Ascending aorta (tissue), 2 donors: ENCODE measurements around the gene SLC1A2. TPM values are rescaled to one million over a fixed set of nuclear protein-coding genes. Genes with fewer than 3 reads are reported as not detected.

ENCODE experiments used
- DNase-seq, 2 donors: peaks; one replicate each; pipeline ENCODE4 v3.0.0-alpha.2; 2019; ENCODE audit warnings: low spot score in 2 of 2
- H3K27ac ChIP-seq, 2 donors: fragments of 200-600 bp; sonication (generic); one replicate each; pipeline ENCODE4 v1.5.1; 2016 to 2017; ENCODE audit warnings: mild to moderate bottlenecking in 1 of 2
- H3K27me3 ChIP-seq: fragments of 200-600 bp; sonication (generic); one replicate; pipeline ENCODE4 v1.5.1; 2017
- H3K36me3 ChIP-seq, 2 donors: fragments of 200-600 bp; sonication (generic); one replicate each; pipeline ENCODE4 v1.5.1; 2016
- H3K4me1 ChIP-seq, 2 donors: fragments of 200-600 bp; sonication (generic); one replicate each; pipeline ENCODE4 v1.5.1; 2016 to 2017; ENCODE audit warnings: mild to moderate bottlenecking in 1 of 2
- H3K4me3 ChIP-seq, 2 donors: fragments of 200-600 bp; sonication (generic); one replicate each; pipeline ENCODE4 v1.5.1; 2016 to 2017; ENCODE audit warnings: mild to moderate bottlenecking in 1 of 2
- H3K9me3 ChIP-seq, 2 donors: fragments of 200-600 bp; sonication (generic); one replicate each; pipeline ENCODE4 v1.5.1; 2016
- intact Hi-C: fragments of 100-400 bp; cut with DNase I; formaldehyde crosslinking; loops from one replicate; pipeline ENCODE4 v1.15.1; 2023
- total RNA-seq: library from RNA; depleted of rRNA; stranded (reverse); fragments of >200 nt; gene quantifications from one replicate; pipeline ENCODE4 v1.1.0, GENCODE V29; 2016
- TF ChIP-seq, protein P1 (sequence below), 3 experiments: fragments of 200-600 bp in 2 of 3; fragments of 450-650 bp in 1 of 3; sonication (generic) in 2 of 3; IDR thresholded peaks; one replicate each; pipeline ENCODE4 v1.5.1; 2016 to 2019; ENCODE audit warnings: antibody characterized with exemption in 3 of 3, mild to moderate bottlenecking in 1 of 3, moderate library complexity in 1 of 3

SLC1A2 gene
- total RNA-seq, 1 donor from 2014 or later: 0.32 TPM

DNA sequence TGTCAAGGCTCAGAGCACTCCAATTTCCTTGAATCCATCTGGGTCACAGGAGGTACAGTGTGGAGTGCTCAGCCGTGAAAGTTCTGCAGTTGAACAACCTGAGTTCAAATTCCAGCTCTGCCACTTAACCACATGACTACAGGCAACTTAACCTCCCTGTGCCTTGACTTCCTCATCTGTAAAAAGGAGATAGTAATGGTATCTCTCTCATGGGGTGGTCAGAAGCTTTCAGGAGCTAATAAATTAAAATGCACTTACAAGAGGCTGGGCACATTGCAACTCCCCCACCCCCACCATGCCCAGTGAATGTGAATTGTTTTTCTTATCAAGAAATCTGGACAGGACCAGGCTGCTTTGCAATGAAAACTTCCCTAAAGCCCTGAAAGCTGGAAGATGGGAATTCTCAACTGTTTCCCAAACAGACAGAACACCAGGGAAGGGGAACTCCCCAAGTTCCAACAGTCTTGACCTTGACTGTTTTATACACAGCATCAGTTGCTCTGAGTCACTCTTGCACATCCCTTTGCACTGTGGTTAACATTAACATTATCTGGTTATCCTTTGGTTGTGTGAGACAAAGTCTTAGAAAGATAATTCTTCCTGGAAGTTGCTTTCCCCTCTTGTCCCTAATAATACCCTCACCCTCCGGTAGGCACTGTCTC, 137.0 kb downstream of the SLC1A2 start:
- intact Hi-C loops: loop anchor here (5.0 kb wide), 1 partner anchor 80 kb away; no protein-coding TSS in a partner anchor
- H3K4me3 ChIP-seq: no peak overlapping the region

DNA sequence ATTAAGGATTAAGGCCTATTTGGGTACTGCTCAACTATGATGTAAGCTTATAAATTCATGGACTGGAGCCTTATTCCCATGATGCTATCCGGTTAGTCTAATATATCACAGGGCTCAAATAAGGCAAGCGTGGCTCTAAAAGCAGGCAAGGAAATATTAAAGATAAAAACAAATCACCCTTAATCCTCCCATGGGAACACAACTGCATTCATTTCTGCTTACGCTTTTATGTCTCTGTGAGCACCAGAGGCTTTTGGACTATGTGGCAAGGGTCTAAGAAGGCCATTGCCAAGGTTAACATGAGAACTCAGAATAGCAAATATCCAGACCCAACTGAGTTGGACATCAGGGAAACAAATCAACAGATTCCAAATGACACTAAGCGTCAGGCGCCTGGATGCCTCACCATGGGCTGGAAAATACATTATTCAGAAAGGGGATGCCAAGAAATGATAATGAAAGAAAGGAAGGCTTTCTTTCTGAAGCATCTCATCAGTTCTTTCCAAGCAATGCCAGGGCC, 138.1 kb downstream of the SLC1A2 start:
- H3K9me3 ChIP-seq: no peaks in the 10 kb centered on the region
- H3K27ac ChIP-seq: peak overlapping the region; percentile 71 to 81
- peak in 1 of 2 donors; percentile 65 for DNase-seq
- H3K4me1 ChIP-seq: peaks cover 4 to 27% of the 10 kb centered on the region in 2 donors
- H3K27me3 ChIP-seq: no peaks in the 10 kb centered on the region
- no peaks in the 10 kb centered on the region for H3K36me3 ChIP-seq
- TF ChIP-seq, protein P1, sequence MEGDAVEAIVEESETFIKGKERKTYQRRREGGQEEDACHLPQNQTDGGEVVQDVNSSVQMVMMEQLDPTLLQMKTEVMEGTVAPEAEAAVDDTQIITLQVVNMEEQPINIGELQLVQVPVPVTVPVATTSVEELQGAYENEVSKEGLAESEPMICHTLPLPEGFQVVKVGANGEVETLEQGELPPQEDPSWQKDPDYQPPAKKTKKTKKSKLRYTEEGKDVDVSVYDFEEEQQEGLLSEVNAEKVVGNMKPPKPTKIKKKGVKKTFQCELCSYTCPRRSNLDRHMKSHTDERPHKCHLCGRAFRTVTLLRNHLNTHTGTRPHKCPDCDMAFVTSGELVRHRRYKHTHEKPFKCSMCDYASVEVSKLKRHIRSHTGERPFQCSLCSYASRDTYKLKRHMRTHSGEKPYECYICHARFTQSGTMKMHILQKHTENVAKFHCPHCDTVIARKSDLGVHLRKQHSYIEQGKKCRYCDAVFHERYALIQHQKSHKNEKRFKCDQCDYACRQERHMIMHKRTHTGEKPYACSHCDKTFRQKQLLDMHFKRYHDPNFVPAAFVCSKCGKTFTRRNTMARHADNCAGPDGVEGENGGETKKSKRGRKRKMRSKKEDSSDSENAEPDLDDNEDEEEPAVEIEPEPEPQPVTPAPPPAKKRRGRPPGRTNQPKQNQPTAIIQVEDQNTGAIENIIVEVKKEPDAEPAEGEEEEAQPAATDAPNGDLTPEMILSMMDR (IDR thresholded peaks at IDR 0.05): no peak
- intact Hi-C loops: loop anchor here (5.0 kb wide), 1 partner anchor 81 kb away; no protein-coding TSS in a partner anchor
- no peak overlapping the region for H3K4me3 ChIP-seq

More for the DNA sequence above, 137.0 kb downstream of the SLC1A2 start:
- DNase-seq: no peak
- Histone ChIP-seq H3K27me3 (no peaks in the 10 kb centered on the region), H3K36me3 (no peaks in the 10 kb centered on the region), H3K27ac (peak overlapping the region; percentile 71 to 81), H3K4me1 (peaks cover 4 to 21% of the 10 kb centered on the region in 2 donors), H3K9me3 (no peaks in the 10 kb centered on the region)
- TF ChIP-seq, protein P1 (IDR thresholded peaks at IDR 0.05): no peak

DNA sequence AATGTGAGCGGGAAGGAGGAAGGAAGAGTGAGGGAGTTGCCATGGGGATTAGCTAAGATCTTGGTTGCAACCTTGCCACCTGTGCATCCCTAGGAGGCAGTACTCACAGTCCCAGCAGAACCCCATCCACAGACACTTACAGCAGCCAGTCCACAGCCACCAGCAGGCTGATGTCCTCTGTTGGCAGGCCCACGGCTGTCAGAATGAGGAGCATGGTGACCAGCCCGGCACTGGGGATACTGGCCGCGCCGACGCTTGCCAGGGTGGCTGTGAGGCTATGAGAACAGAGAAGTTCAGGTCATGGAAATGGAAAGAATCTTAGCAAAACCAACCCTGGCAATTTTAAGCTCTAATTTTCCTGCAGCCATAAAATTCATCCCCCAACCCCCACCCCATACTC, 138.6 kb downstream of the SLC1A2 start:
- Histone ChIP-seq H3K4me3 (no peak overlapping the region), H3K27me3 (no peaks in the 10 kb centered on the region), H3K4me1 (peaks cover 8 to 32% of the 10 kb centered on the region in 2 donors), H3K27ac (peak overlapping the region; percentile 71 to 81), H3K9me3 (no peaks in the 10 kb centered on the region), H3K36me3 (no peaks in the 10 kb centered on the region)
- intact Hi-C loops: loop anchor here (5.0 kb wide), 1 partner anchor 82 kb away; no protein-coding TSS in a partner anchor
- no peak for DNase-seq
- TF ChIP-seq, protein P1 (IDR thresholded peaks at IDR 0.05): no peak

DNA sequence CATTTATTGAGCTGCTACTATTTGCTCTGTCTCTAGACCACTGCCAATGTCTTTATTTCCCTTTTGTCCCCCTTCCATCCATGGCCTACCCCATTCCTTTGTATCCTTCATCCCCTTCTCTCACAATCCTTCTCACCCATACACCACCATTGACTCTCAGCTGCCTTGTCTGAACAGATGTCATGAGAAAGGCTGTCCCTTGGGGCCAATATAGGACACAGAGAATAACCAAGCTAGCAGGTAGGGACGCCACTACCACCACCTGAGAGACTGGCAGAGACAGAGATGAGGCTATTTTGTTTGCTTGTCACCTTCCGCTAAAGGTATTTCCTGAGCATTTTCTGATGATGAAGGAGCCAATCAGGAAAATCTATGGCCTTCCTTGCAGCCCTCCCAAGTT, 141.5 kb downstream of the SLC1A2 start:
- H3K4me3 ChIP-seq: no peak overlapping the region
- no peak for DNase-seq
- peaks cover 10 to 39% of the 10 kb centered on the region in 2 donors for H3K4me1 ChIP-seq
- H3K27ac ChIP-seq: no peak overlapping the region
- TF ChIP-seq, protein P1 (IDR thresholded peaks at IDR 0.05): no peak
- intact Hi-C loops: no loop called here
- H3K36me3 ChIP-seq: no peaks in the 10 kb centered on the region
- no peaks in the 10 kb centered on the region for H3K27me3 ChIP-seq
- H3K9me3 ChIP-seq: no peaks in the 10 kb centered on the region

DNA sequence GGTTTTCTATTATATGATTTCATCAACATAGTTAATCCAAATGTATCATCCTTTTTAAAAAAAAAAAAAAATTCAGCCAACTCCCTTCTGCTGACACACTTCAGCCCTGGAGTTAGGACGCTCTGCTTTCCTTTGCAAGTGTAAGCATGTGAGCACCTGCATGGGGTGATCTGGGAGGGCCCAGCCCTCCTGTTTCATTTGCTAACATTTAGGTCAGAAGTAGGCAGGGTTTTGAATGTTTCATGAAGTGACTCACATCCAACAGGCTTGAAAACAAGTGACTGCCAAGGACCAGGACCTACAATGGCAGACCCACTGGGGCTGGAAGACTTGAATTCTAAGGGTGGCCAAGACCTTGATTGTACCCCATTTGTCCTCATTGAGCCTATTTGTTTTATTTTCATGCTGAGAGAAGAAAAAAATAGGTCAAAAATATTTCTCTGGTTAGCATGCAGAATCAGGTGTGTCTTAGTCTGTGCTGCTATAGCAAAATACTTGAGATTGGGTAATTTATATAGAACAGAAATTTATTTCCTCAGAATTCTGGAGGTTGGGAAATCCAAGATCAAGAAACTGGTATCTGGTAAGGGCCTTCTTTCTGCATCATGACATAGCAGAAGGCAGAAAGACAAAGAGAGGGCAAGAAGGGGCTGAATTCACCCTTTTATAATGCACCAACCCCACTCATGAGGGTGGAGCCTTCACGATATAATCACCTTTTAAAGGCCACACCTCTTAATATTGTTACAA, 142.8 kb downstream of the SLC1A2 start:
- Histone ChIP-seq H3K9me3 (no peaks in the 10 kb centered on the region), H3K27ac (peak overlapping the region; percentile 72 to 78), H3K36me3 (no peaks in the 10 kb centered on the region), H3K4me1 (peaks cover 10 to 30% of the 10 kb centered on the region in 2 donors), H3K4me3 (no peak overlapping the region), H3K27me3 (no peaks in the 10 kb centered on the region)
- TF ChIP-seq, protein P1 (IDR thresholded peaks at IDR 0.05): no peak
- intact Hi-C loops: no loop called here
- peak; percentile 12 to 63 for DNase-seq
